Urothelium cell line (cell line): ENCODE results near the gene HADHB.
"Not testable (repeated sequence)": the region's sequence is repeated elsewhere in the genome, so short reads cannot be mapped to it uniquely, and the experiment has no call there.

Source experiments
- DNase-seq: peaks from one replicate; pipeline ENCODE4 v3.0.0; 2011; ENCODE audit warnings: low spot score, mixed read lengths
- FAIRE-seq: peaks from 2 replicates; lab custom pipeline; 2011; peaks lifted over from hg19 to GRCh38; lab: Jason Lieb, UNC

The HADHB gene

DNA sequence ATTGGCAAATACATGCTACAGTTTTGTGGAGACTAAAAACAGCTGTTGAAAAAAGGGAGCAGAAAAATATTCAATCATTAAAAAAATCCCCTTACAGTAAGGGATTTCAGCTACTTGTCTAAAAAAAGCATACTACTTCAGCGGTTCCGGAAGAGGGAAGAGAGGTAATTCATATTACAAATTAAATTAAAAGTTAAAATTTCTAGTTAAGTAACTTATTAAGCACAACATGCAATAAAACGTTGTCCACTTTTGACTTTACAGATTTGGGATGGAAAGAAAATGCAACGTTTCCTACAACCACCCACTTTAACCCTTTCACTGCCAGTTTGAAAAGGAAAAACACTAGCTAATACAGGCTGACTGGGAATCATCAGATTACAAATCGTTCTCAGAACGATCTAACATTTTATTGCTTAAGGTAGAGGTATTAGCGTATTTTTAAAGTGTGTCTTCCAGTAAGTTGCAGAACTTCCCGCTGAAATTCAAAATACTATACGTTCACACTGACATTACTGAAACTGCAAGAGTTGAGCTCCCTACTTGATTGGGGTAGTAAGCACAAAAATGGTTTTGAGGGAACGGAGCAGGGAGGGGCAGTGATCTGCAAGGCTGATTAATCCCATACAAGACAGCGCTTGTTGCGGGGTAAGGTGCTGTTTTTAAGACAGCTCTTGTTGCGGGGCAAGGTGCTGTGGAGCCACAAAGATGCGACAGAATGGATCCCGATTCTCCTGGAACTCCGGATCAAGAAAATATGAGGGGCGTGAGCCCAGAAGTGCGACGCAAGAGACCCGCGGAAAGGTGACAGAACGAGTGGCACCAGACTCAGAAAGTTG, 1.1 kb upstream of the HADHB start:
- FAIRE-seq (no peak), DNase-seq (no peak)

GRCh38 chr2:26245231-26245732, 543 bp downstream of the HADHB start:
- no peak for FAIRE-seq

GRCh38 chr2:26245810-26246209, 1.1 kb downstream of the HADHB start:
- FAIRE-seq: no peak

More at GRCh38 chr2:26245231-26245732, 543 bp downstream of the HADHB start:
- peak; percentile 25 for DNase-seq

DNA sequence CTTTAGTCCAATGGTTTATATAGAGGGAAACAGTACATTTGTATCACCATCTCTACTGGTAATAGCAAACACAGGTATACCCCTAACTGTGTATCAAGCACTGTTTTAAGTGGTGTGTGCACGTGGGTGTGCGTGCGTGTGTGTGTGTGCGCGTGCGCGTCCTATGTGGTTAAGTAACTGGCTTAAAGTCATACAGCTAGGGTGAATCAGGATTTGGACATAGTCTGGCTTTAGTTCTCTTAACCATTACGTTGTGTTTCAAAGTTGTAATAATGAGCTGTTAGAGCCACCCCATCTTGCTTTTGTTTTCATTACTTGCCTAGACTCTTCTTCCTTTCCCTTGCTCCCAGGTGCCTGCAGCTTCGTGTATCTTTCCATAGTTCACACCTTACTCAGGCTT, 2.1 kb downstream of the HADHB start:
- FAIRE-seq: no peak

More at GRCh38 chr2:26245810-26246209, 1.1 kb downstream of the HADHB start:
- no peak for DNase-seq

DNA sequence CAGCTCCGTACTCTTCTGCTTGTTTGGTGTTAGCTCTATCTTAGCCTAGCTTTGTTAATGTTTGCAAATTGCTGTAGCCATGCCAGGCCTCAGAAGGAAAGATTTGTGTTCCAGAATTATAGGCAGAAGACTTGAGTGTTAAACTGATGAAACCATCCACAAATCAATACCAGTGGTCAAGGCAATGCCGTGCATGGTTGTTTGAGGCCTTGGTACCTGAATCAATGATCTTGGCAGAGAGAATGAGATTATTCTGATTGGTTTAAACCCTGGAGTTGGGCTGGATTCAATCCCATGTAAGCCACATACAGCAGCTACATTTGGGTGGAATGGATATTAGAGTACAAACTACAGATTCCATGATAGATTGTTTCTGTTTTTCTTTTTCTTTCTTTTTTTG, 4.9 kb downstream of the HADHB start:
- DNase-seq (no peak), FAIRE-seq (no peak)

More for the DNA sequence above, 2.1 kb downstream of the HADHB start:
- no peak for DNase-seq

DNA sequence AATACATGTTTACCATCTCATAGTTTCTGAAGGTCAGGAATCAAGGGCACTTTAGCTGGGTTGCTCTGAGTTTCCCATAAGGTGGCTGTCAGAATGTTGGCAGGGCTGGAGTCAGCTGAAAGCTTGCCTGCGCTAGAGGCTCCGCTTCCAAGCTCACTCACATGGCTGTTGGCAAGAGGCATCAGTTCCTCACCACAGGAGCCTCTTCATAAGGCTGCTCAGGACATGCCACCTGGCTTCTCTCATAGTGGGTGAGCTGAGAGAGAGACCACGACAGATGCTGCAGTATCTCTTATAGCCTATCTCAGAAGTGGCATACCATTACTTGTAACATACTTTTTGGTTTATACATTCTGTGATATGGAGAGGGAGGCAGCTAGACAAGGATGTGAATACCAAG, 7.2 kb downstream of the HADHB start:
- FAIRE-seq (no peak), DNase-seq (no peak)

GRCh38 chr2:26255759-26256384, 11.1 kb downstream of the HADHB start:
- FAIRE-seq (no peak), DNase-seq (no peak)

DNA sequence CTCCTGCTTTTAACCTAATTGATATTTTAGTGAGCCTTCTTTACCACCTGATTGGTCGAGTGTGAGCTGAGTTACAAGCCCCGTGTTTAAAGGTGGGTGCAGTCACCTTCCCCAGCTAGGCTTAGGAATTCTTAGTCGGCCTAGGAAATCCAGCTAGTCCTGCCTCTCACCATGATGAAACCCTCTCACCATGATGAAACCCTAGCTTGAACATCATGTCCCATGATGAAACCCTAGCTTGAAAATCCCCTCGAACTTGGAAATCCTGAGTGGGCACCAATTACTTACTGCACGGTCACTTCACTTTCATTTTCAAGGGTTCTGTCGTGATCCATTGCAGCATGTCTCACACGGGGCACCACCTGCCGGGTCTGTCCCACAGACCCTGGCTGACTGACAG, 14.1 kb downstream of the HADHB start:
- DNase-seq: not testable (repeated sequence)

GRCh38 chr2:26268213-26268612, 23.5 kb downstream of the HADHB start:
- DNase-seq (no peak), FAIRE-seq (no peak)

More for the DNA sequence above, 14.1 kb downstream of the HADHB start:
- not testable (repeated sequence) for FAIRE-seq

DNA sequence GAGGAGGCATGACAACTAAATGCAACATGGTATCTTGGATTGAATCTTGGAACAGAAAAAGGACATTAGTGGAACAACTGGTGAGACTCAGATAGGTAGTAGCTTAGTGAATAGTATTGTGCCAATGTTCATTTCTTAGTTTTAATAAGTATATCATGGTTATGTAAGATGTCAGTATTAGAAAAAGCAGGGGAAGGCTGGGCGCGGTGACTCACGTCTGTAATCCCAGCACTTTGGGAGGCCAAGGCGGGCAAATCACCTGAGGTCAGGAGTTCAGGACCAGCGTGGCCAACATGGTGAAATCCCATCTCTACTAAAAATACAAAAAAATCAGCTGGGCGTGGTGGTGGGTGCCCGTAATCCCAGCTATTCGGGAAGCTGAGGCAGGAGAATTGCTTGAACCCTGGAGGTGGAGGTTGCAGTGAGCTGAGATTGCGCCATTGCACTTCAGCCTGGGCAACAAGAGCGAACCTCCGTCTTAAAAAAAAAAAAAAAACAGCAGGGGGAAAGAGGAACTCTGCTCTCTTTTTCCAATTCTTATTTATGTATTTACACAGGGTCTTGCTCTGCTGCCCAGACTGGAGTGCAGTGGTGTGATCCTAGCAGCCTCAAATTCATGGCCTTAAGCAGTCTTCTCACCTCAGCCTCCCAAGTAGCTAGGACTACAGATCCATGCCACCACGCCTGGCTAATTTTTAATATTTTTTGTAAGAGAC, 24.1 kb downstream of the HADHB start:
- not testable (repeated sequence) for DNase-seq, FAIRE-seq

GRCh38 chr2:26269571-26270158, 24.9 kb downstream of the HADHB start:
- FAIRE-seq (no peak), DNase-seq (no peak)

DNA sequence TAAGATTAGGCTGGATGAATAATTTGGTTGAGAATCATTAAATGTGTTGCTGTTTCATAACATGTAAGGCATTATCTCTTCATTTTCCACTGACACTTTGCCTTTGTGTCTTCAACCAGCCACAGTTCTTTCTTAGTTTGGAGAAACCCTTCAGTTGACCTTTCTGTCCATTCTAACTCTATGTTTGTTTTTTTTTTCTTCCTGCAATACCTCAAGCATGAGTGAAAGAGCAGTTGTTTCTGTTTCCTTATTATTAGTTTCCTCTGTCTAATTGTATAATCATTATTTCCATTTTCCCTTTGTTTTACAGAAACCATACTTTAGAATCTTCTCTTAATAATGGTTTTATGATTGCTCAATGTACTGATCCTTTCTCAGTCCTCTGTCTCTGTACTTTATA, 25.6 kb downstream of the HADHB start:
- FAIRE-seq (no peak), DNase-seq (no peak)

DNA sequence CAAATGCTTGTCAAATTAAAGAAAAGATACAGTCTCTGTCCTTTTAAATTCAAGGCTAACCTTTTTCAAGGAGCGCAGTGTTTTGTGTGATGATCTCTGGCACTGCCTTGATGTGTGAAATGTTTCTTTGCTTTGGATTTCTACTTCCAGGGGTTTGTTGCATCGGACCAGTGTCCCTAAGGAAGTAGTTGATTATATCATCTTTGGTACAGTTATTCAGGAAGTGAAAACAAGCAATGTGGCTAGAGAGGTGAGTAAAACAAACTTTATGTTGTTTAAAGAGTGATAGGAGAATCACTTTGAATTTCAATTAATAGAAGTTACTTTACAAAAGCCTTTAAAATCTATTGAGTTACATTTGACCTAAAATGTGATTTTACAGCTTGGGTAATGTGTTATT, 28.8 kb downstream of the HADHB start:
- DNase-seq: no peak
- no peak for FAIRE-seq

- no peak for FAIRE-seq
- DNase-seq: no peak
These were observed 29.4 kb downstream of the HADHB start for GRCh38 chr2:26274058-26274613.

- DNase-seq: no peak
- FAIRE-seq: no peak
These were observed 31.9 kb downstream of the HADHB start for GRCh38 chr2:26276484-26277227.

GRCh38 chr2:26279886-26280285, 35.1 kb downstream of the HADHB start:
- DNase-seq (no peak), FAIRE-seq (no peak)

DNA sequence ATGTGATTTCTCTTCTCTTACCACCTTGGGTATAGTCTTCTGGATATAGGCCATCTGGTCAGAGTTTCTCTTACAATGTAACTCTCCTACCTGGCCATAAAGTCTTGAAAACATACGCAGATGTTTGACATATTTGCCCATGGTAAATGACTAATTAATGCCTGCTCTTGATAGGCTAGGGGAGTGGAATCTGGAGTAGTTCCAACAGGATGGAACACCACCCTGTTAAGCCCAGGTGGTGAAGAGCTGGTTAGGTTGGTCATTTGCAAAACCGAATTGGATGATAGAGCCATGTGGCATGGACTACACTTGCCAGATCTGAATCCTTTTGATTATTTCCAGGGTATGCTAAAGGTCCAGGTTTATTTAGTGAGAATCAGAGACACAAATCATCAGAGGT, 36.5 kb downstream of the HADHB start:
- FAIRE-seq: peak; percentile 52

GRCh38 chr2:26283606-26284005, 38.9 kb downstream of the HADHB start:
- no peak for DNase-seq
- no peak for FAIRE-seq

More for the DNA sequence above, 36.5 kb downstream of the HADHB start:
- no peak for DNase-seq

GRCh38 chr2:26284132-26284531, 39.4 kb downstream of the HADHB start:
- DNase-seq: peak; percentile 64
- no peak for FAIRE-seq

- DNase-seq: no peak
- FAIRE-seq: no peak
These were observed 41.2 kb downstream of the HADHB start for GRCh38 chr2:26285931-26286330.
